HK-2 (cell line): ENCODE measurements around the gene IQCM.
A peak's percentile ranks its signal among the peaks of the same experiment; 100 is the strongest.

ENCODE experiments used
- DNase-seq: peaks from one replicate; pipeline ENCODE4 v3.0.0-alpha.2; 2018; ENCODE audit not compliant: unreplicated experiment

Gene IQCM

DNA sequence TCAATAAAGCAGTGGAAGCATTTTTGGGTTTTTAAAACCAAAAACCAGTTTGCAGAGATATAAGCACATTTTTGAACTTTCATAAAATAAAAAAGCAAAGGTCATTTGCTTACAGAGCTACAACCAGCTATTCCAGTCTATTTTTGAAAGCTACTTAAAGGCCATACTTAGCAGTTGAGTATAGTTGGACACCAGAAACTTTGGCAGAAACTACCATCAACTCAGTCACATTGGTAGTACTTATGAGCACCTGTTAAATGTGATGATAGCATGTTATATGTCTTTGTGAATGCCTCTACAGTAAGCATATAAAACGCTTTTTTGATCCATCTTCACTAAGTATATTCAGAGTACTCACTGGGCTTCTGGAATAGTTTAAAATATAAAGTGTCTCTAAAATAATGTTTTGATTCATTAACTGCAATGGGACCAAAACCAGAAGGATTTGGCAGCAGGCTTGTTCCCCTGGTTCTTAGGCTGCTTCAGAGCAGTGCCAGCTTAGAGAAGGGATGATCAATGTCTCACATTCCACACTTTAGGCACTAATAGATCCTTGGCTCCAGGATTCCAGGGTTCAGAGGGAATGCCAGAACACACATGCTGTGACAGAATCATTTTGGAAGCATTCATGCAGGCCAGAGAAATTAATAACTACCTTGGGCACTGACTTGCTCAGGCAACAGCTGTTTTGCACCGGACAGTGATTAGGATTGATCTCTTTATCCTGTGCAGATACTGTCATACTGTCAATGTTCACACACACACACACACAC is 103.9 kb downstream of the IQCM start:
- no peak for DNase-seq

DNA sequence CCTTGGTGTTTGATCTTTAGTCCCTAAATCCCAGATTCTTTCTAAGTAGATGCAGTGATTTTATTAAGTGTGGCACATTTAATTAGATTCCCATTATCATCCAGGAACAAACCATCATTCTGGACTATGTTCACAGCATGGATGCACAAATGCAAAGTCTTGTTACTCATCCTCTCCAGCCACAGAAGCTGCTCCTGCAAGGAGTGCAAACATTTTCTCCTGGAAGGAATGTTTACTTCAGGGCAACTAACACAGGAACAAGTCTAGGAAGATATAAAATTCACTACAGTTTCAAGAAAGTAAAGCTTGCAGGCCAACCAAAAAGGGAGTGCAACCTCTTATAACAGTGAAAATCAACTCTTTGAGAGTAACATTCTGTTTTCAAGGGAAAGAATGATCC is 106.0 kb downstream of the IQCM start:
- no peak for DNase-seq

DNA sequence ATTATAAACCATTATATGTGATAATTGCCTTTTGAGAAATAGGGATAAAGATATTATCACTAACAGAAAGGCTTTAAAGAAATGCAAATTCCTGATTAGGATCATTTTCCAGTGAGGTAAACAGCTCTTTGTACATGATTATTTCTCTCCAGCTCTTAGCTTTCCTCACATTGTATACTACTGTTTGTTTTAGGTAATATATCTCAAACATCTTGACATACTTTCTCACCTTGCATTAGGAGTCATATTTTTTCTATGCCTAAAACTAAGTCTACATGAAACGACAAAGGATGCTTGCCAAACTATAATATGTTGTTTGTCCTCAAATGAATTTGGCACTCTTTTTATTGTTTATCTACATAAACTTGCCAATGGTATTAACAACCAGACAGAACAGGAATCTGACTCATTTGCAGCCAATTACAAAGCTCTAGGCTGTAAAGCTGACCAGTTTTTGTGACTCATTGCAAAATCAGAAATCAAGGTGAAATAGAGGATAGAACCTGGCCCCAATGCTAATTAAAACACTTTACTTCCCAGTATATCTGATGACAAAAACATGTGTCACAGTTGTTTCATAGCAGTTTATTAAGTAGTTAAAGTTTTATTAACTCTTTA is 107.0 kb downstream of the IQCM start:
- DNase-seq, result no peak

DNA sequence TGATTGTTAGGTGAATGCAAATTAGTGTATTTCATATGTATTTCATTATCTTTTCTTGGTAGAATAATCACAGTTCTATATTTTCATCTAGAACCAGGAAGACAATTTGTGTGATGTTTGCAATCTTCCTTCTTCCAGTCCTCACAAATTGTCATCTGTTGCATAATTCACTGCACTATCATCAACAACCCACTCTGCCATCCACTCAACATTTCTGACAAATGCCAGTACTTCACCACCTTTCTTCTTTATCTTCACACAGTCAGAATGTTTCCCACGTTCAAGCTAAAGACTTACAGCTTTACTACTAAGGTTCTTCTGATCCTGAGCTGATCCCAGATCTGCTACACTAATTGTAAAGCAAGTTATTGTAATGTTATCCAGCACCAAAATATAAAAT is 107.8 kb downstream of the IQCM start:
- DNase-seq, result no peak

DNA sequence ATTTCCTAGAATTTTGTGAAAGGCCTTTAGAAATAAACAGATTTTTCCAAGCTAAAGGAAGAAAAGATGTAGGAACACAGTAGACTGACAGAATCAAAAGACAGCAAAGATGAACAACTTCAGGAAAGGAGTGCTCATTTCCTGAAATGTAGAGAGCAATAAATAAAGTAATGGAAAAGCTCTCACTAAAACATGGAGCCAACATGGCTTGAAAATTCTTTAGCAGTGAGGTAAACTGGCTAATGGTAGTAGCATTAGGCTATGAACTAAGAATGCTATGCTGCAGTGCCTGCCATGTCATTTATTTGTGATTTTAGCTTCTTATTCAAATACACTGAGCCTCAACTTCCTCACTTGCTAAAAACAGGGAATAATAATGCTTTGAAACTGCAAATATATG is 108.7 kb downstream of the IQCM start:
- no peak for DNase-seq

DNA sequence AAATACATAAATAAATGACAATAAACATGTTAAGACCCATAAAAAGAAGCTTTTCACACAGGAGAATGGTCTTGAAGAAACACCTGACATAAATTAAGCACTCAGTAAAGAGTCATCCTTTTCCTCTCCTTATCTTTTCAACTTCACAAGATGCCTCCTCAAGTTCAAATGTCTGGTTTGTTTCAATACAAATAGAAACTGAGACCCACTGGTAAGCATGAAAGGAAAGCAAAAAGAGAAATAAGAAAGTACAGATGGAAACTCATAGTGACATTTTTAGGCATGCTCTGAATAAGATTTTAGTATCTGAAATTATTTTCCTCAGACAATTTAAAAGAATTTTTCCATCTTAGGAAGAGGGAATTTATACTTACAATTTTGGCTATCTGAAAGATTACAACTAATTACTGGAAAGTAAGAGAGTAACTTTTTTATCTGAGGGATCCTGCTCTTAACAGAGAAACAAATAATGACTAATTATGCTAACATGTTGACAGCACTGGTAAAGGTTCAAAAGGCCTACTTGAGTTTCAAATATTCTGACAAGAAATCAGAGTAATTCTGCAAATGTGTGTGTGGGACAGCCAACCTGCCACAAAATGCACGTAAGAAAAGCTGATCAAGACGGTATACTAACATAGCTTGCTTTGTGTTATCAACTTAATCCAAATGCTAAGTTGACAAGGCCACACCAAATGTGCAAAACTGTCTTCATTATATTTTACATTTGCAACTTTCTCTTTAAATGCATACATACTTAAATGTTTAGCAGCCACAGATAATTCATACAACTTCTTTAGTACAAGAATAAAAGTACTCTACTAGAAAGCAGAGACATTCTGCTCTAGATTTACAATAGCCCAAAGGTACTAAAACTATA is 113.0 kb downstream of the IQCM start:
- DNase-seq, result no peak

DNA sequence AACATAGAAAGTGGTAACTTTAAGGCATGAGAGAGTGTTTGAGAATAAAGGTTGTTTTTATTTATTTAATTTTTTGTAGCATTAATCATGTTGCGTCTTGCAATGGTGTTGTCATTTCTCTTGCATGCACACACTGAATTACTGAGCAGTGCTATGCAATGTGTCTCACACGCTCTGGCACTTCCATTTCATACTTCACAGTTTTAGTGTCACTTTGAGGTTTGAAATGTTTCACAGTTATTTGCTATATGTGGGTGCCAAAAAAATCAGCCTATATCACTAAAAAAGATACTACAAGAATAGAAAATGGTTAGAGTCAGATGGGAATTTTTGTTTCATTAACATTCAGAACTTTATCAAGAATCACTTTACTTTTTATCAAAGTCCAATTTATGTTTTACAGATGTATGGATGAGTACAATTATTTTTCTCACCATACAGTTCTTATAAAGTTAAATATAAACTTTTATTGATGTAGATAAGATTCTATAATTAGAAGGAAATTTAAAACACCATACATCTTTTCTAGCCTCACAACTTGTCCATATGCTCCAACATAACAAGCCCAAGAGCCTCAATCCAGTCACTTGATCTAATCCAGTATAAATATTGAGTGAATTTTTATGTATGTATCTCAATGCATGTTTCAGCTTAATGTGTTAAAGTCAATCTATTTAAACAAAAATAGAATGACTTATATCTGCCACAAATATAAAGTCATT is 114.0 kb downstream of the IQCM start:
- no peak for DNase-seq

DNA sequence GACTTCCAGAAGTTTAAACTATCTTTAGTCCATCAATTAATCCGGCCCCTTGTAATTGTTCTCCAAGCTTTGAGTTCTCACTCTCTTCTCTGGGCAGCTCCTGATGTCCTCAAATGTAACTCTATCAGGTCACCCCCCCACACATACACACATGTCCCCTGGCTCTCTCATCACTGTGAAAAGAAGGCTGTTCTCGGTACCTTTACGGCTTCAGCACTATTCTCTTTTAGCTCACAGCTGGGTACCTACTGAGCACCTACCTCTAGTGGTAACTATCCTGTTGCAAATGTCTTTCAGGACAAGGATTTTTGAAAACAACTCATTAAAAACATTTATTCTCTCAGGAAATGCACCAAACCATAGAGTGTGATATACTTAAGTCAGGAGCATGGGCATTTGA is 115.4 kb downstream of the IQCM start:
- DNase-seq, result no peak

DNA sequence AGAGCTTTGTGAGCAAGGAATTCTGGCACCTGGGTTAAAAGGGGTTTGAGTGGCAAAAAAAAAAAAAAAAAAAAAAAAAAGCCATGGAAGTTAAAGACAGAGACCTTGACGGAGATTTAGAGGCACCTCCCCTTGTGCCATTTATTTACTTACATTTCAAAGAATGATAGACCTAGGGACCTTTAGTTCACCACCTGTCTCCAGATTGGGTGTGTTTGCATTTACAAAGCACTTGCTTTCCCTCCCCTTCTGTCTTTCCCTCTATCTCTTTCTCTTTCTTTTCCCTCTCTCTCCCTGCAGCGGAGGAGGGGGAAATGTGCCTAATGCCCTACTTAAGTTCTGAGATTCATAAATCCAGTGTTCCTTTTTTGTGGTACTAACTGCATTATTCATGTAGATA is 116.0 kb downstream of the IQCM start:
- DNase-seq, result no peak

DNA sequence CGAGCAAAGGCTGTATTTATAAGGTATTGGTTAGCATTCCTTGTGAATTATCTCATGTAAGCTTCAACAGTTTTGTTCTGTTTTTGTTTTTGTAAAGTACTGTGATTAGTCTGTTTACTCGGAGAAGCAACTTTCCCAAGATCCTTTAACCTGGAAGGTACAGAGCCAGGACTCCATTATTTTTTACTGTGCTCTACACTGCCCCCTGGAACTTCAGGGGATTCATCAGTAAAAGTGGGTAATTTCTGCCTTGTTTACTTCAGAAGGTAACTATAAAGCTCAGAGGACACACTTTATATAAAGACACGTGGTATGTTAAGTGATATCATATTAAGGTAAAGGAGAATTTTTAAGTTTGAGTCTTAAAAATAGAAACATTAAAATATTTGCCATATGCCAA is 124.9 kb downstream of the IQCM start:
- DNase-seq, result no peak

DNA sequence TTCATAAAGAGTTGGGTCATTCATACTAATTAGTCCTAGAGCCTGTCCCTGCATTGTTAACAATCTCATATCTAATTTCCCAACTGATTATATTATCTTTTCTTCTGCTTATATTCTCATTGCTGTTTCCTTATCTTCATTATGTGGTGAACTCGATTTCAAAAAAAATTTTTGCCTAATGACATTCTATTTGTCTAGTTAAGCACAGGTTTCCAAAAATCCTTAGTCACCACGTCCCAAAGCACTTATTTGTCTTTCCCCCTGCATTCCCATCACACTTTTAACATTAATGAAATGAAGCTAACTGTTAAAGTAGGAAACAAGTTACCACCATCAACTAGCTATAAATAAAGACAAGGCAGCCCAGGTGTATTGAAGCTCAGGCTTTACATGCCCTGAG is 131.1 kb downstream of the IQCM start:
- no peak for DNase-seq

DNA sequence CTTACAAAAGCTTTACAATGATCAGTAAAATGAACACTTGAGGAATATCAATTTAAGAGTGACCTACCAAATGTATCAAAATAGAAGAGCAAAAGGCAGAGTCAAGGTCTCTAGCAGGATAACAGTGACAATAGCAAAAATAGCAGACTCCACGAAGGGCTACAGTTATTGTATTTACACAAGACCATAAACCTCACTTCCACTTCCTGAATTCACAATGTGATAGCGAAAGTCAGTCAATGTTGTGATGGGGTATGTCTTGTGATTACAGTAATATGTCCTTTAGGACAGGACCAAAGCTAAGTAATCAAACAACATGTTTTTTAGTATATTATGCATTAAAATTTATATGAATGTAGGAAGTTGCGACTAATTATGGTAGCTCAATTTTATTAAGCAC is 139.6 kb downstream of the IQCM start:
- no peak for DNase-seq

DNA sequence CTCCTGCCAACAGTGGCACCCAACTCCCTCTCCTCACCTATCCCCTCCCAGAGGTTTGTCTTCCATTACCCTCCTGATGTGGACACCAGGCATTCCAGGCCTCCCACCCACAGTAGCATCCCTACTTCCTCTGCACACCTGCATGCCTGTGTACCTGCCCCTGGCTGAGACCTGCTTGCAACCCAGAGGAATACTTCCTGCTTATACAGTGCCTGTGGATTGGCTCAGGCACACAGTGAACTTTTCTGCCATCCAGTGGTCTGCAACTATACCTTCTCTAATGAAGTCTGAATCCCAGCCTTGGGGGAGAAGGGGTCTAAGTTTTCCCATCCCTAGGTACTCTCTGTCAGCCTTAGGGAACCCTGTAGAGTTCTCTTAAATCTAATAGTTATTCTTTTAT is 169.9 kb downstream of the IQCM start:
- DNase-seq, result peak; percentile 1

DNA sequence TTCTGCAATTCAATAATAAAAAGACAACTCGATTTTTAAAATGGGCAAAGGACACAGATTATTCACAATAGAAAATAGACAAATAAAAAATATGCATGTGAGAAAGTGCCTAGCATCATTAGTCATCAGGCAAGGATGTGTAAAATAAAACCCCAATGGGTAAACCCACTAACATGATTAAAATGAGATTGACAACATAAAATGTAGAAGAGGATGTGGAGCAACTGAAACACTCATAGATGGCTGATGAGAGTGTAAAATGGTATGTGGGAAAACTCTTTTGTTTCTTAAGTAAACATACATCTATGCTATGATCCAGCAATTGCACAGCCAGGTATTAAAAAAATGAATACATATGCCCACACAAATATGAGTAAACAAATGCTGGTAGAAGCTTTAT is 177.6 kb downstream of the IQCM start:
- no peak for DNase-seq

DNA sequence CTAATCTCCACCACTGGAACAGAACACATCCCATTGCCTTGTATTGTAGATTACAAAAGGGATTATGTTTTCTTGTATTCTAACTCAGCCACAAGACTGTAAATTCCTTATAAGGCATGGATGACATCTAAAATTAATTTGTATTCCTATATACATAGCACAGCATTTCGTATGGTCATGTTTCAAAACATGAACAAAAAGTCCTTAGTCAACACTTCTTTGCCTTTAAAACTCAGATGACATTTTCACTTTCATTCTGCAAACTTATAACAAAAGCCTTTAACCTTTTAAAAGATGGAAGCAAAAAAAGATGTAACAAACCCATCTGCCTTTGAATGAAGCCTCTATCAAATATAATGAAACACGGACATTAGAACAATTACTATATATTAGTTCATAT is 181.3 kb downstream of the IQCM start:
- DNase-seq, result no peak

DNA sequence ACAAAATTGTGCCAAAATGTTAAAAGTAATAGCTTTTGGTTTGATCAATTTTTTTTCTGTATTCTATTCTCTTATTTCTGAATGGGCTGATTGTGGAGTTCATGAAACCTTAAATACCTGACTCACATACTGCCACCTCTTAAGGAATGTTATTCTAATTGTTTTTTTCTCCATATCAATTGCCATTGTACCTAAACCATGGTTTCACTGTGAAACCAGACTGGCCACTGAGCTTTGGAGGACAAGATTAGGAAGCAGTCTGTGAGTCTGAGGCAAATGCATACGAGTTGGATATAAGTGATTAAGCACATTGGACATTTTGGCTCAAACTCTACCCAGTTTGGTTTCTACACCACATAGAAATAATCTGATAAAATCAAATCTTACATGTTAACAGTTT is 184.0 kb downstream of the IQCM start:
- no peak for DNase-seq

DNA sequence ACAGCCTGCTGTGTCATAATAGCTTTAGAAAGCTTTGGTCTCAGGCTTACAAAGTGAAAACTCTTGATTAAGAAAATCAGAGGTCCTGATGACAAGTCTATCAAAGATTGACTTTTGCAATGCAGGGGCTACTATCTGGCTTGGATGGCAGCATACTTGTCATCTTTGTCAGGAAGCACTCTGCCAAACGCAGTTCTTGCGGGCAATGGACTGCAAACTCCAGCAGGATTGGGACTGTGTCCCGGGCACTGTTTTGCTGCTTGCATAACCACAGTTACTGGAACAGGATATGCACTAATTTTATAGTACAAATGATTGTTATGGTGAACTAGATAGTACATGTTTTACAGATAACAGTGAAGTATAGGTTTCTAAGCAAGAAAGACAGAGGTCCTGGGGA is 185.6 kb downstream of the IQCM start:
- no peak for DNase-seq

DNA sequence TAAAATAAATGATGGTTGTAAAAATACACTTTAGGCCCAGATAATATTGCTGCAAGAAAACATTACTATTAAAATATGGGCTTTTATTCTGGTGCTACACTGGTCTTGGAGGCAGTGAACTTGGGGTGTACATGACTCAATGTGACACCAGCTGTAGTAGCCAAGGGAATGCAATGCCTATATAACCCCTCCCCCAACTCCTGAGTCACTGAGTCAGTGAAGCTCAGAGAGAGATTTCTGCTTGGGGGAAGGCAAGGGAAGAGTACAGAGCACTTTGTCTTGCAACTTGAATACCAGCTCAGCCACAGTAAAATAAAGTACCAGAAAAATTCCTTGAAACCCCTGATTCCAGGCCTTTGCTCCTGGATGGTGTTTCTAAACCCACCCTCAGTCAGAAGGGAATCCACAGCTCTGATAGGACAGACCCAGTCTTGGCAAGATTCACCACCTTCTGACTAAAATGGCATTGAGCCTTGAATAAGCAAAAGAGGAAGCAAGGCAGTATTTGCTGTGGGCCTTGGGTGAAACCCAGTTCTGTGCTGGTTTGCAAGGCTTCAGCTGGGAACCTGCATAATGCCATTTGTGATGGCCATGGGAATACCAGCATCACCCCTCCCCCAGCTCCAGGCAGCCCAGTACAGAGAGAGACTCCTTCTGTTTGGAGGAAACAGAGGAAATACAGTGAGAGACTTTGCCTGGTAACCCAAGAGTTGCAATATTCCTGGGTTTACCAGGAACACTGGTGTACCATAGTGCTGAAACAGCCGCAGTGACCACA is 209.9 kb downstream of the IQCM start:
- no peak for DNase-seq

DNA sequence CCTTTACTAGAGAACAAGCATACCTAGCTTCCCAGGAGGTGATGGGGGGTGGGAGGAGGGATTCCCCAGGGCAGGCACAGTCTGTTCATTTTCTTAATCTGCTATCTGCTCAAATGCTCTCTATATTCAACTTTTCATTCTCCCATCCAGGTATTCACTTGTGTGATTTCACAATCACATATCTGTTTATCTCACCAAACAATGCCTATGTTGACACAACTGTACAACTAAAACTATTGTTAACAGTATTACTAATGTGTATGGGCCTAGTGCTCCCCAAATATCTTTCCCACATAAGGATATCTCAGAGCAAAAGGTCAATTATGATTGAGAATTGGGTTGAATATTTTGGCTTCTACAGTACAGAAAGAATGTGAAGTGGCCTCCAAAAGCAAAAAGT is 210.8 kb downstream of the IQCM start:
- no peak for DNase-seq

DNA sequence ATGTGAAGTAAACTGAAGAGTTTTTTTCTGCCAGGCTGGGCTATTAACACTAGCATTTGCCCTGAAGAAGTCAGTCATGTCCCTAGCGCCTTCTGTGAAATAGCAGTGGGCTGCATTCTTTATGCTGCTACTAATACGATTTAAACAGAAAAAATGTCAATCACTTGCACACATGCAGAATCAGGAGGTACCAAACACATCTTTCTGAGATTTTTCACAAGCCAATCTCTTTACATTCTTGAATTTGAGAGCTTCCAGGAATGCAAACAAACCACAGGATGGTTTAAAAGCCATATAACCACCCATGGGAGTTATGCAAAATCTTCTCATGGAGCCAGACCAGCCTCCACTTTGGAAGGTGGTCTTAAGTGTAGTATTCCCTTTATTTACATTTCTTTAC is 220.1 kb downstream of the IQCM start:
- DNase-seq, result no peak

DNA sequence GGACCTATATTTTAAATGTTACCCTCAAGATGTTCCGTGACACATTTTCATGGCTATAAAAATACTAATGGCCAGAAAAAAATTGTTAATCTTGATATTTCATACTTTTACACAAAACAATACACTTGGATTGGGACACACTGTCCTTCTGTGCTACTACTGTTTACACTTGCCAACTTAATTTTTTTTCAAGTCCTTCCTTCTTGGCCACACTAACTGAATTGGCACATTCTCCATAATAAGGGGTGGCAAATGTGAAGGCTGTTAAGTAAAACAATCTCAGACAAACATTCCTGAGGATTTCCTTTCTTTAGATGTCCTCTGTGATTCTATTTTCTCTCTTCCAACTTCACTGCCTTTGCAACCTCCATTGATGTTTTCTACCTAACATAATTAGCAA is 225.8 kb downstream of the IQCM start:
- no peak for DNase-seq
